Nephron progenitor cell (in vitro differentiated cells): ENCODE results near the gene SFMBT2.
A peak's percentile ranks its signal among the peaks of the same experiment; 100 is the strongest.

Source experiments
- DNase-seq: peaks from one replicate; pipeline ENCODE4 v3.0.0; 2021
- H3K27ac Mint-ChIP-seq: 2 replicates; pipeline ENCODE4 v1.8.0; 2021; ENCODE audit warnings: mild to moderate bottlenecking, moderate library complexity, mixed read lengths
- H3K27me3 Mint-ChIP-seq: 2 replicates; pipeline ENCODE4 v1.8.0; 2021; ENCODE audit warnings: mild to moderate bottlenecking, low read depth, mixed read lengths; ENCODE audit not compliant: poor library complexity
- H3K36me3 Mint-ChIP-seq: 2 replicates; pipeline ENCODE4 v1.8.0; 2021; ENCODE audit warnings: low read depth, mixed read lengths
- H3K4me1 Mint-ChIP-seq: 2 replicates; pipeline ENCODE4 v1.8.0; 2021; ENCODE audit warnings: mixed read lengths
- H3K4me3 Mint-ChIP-seq: 2 replicates; pipeline ENCODE4 v1.8.0; 2021; ENCODE audit warnings: mild to moderate bottlenecking, moderate library complexity, mixed read lengths
- H3K9me3 Mint-ChIP-seq: 2 replicates; pipeline ENCODE4 v1.8.0; 2021; ENCODE audit warnings: mild to moderate bottlenecking, moderate library complexity, mixed read lengths
- CTCF ChIP-seq: fragments of 200-600 bp; sonication (generic); IDR thresholded peaks from 2 replicates; pipeline ENCODE4 v1.5.0; 2021; ENCODE audit warnings: antibody characterized with exemption

Gene SFMBT2

GRCh38 chr10:7414766-7415165 lies 3.9 kb upstream of the SFMBT2 start:
- no peak overlapping the region for H3K27ac Mint-ChIP-seq
- H3K27me3 Mint-ChIP-seq, result peaks cover 77% of the 10 kb centered on the region
- no peak overlapping the region for H3K4me3 Mint-ChIP-seq
- no peak for TF ChIP-seq CTCF
- peaks cover 5% of the 10 kb centered on the region for H3K9me3 Mint-ChIP-seq
- no peaks in the 10 kb centered on the region for H3K36me3 Mint-ChIP-seq
- DNase-seq, result no peak
- H3K4me1 Mint-ChIP-seq, result peaks cover 11% of the 10 kb centered on the region

GRCh38 chr10:7412928-7413282 lies 2.1 kb upstream of the SFMBT2 start:
- DNase-seq, result peak; percentile 60
- Mint-ChIP-seq H3K27ac (no peak overlapping the region), H3K4me1 (peaks cover 27% of the 10 kb centered on the region), H3K9me3 (no peaks in the 10 kb centered on the region), H3K36me3 (no peaks in the 10 kb centered on the region), H3K4me3 (peak overlapping the region; percentile 75), H3K27me3 (peaks cover 80% of the 10 kb centered on the region)
- no peak for TF ChIP-seq CTCF

- no peak overlapping the region for H3K27ac Mint-ChIP-seq
- peak overlapping the region; percentile 75 for H3K4me3 Mint-ChIP-seq
- peak; percentile 68 for DNase-seq
Observed at GRCh38 chr10:7412237-7412927, 1.5 kb upstream of the SFMBT2 start.

GRCh38 chr10:7411671-7412128 lies 866 bp upstream of the SFMBT2 start:
- peak; percentile 29 for DNase-seq
- Mint-ChIP-seq H3K9me3 (no peaks in the 10 kb centered on the region), H3K4me3 (peak overlapping the region; percentile 94), H3K36me3 (no peaks in the 10 kb centered on the region), H3K4me1 (peaks cover 35% of the 10 kb centered on the region), H3K27ac (no peak overlapping the region), H3K27me3 (peaks cover 90% of the 10 kb centered on the region)
- TF ChIP-seq CTCF, result no peak

More at GRCh38 chr10:7412237-7412927, 1.5 kb upstream of the SFMBT2 start:
- Mint-ChIP-seq H3K27me3 (peaks cover 84% of the 10 kb centered on the region), H3K4me1 (peaks cover 30% of the 10 kb centered on the region), H3K9me3 (no peaks in the 10 kb centered on the region), H3K36me3 (no peaks in the 10 kb centered on the region)
- TF ChIP-seq CTCF, result no peak

GRCh38 chr10:7410301-7410861 lies 453 bp downstream of the SFMBT2 start:
- Mint-ChIP-seq H3K4me1 (peaks cover 41% of the 10 kb centered on the region), H3K4me3 (peak overlapping the region; percentile 94), H3K9me3 (no peaks in the 10 kb centered on the region), H3K27me3 (peaks cover 89% of the 10 kb centered on the region), H3K27ac (no peak overlapping the region), H3K36me3 (no peaks in the 10 kb centered on the region)
- TF ChIP-seq CTCF, result no peak
- peak; percentile 57 for DNase-seq

- Mint-ChIP-seq H3K27me3 (peaks cover 89% of the 10 kb centered on the region), H3K36me3 (peaks cover 3% of the 10 kb centered on the region), H3K4me3 (peak overlapping the region; percentile 94), H3K4me1 (peaks cover 41% of the 10 kb centered on the region), H3K9me3 (no peaks in the 10 kb centered on the region), H3K27ac (no peak overlapping the region)
- no peak for TF ChIP-seq CTCF
- peak; percentile 28 for DNase-seq
Observed at GRCh38 chr10:7409732-7410168, 1.1 kb downstream of the SFMBT2 start.
